IPS DF 4.7 (cell line): ENCODE data around the gene TMEM95.

Source experiments
- DNase-seq: peaks from one replicate; pipeline ENCODE4 v3.0.0-alpha.2; 2013; ENCODE audit warnings: low spot score; ENCODE audit errors: extremely low read depth

Gene TMEM95

GRCh38 chr17:7374353-7374752 is 19.4 kb downstream of the TMEM95 start:
- DNase-seq: no peak

GRCh38 chr17:7379134-7379533 is 24.2 kb downstream of the TMEM95 start:
- DNase-seq: no peak

GRCh38 chr17:7380321-7380720 is 25.4 kb downstream of the TMEM95 start:
- no peak for DNase-seq

GRCh38 chr17:7380855-7381683 is 26.1 kb downstream of the TMEM95 start, which contains the start of gene TNK1:
TSS of gene TNK1 (plus strand) at chr17:7381089. CDS start at chr17:7382927, 1,838 bp downstream.
- no peak for DNase-seq

- no peak for DNase-seq
Observed at GRCh38 chr17:7382901-7383300, 27.9 kb downstream of the TMEM95 start.

GRCh38 chr17:7383371-7383741 is 28.4 kb downstream of the TMEM95 start:
- no peak for DNase-seq

GRCh38 chr17:7383742-7384488 is 29.0 kb downstream of the TMEM95 start:
- no peak for DNase-seq

GRCh38 chr17:7384489-7385081 is 29.6 kb downstream of the TMEM95 start:
- DNase-seq: no peak

- DNase-seq: no peak
Observed at GRCh38 chr17:7388856-7389255, 33.9 kb downstream of the TMEM95 start.

- DNase-seq: no peak
Observed at GRCh38 chr17:7389924-7390910, 35.3 kb downstream of the TMEM95 start.

GRCh38 chr17:7391307-7391706 is 36.4 kb downstream of the TMEM95 start:
- no peak for DNase-seq

- no peak for DNase-seq
Observed at GRCh38 chr17:7392696-7393612, 38.0 kb downstream of the TMEM95 start.

GRCh38 chr17:7393613-7394451 is 38.9 kb downstream of the TMEM95 start:
- DNase-seq: no peak

- DNase-seq: no peak
Observed at GRCh38 chr17:7394452-7395191, 39.7 kb downstream of the TMEM95 start, which contains the start of gene PLSCR3. TSS of gene PLSCR3 (minus strand) at chr17:7394525. CDS start at chr17:7394110, 415 bp downstream.

- DNase-seq: no peak
Observed at GRCh38 chr17:7396147-7396546, 41.2 kb downstream of the TMEM95 start.

- no peak for DNase-seq
Observed at GRCh38 chr17:7398612-7399011, 43.7 kb downstream of the TMEM95 start.

GRCh38 chr17:7403043-7403726 is 48.2 kb downstream of the TMEM95 start:
- no peak for DNase-seq

GRCh38 chr17:7403727-7403976 is 48.7 kb downstream of the TMEM95 start:
- DNase-seq: no peak
